Cardiac muscle cell (in vitro differentiated cells and primary cell): ENCODE measurements around the gene MYO5C. TPM values are rescaled to one million over a fixed set of nuclear protein-coding genes. Genes with fewer than 3 reads are reported as not detected.

Source experiments
- DNase-seq, 2 donors: peaks; one replicate each; pipeline versions ENCODE4 v3.0.0 to v3.0.0-alpha.2; 2010 to 2017; ENCODE audit warnings: low read depth in 1 of 2, low spot score in 1 of 2
- H3K27ac ChIP-seq: fragments of 200-600 bp; sonication (generic); 2 replicates; pipeline ENCODE4 v1.5.1; 2016
- H3K27me3 ChIP-seq: fragments of 200-600 bp; sonication (generic); 2 replicates; pipeline ENCODE4 v1.6.0; 2016; ENCODE audit warnings: control low read depth
- H3K36me3 ChIP-seq: fragments of 200-600 bp; sonication (generic); 2 replicates; pipeline ENCODE4 v1.5.1; 2016; ENCODE audit warnings: control low read depth
- H3K4me1 ChIP-seq: fragments of 200-600 bp; sonication (generic); 2 replicates; pipeline ENCODE4 v1.8.1; 2017; ENCODE audit warnings: low read depth, mild to moderate bottlenecking, mixed run types
- H3K4me3 ChIP-seq: fragments of 200-600 bp; sonication (generic); 2 replicates; pipeline ENCODE4 v1.5.1; 2016; ENCODE audit warnings: mild to moderate bottlenecking
- H3K9me3 ChIP-seq: fragments of 200-600 bp; sonication (generic); 2 replicates; pipeline ENCODE4 v1.5.1; 2017; ENCODE audit warnings: low read depth, mild to moderate bottlenecking, control low read depth
- polyA plus RNA-seq: library from polyadenylated mRNA; unstranded; fragments of >200 nt; fragmentation: Nextera tagmentation; extraction: Ambion mirVana; gene quantifications from 2 replicates; pipeline ENCODE4 v1.2.1, GENCODE V29; 2016
- total RNA-seq: library from RNA; depleted of rRNA; stranded (reverse); fragments of >200 nt; gene quantifications from 2 replicates; pipeline ENCODE4 v1.2.3, GENCODE V29; 2016
- TF ChIP-seq, protein P1 (sequence below): IDR thresholded peaks from 2 replicates; pipeline ENCODE4 v1.5.1; 2012; ENCODE audit warnings: low read depth, mild to moderate bottlenecking, low read length

Gene MYO5C
- total and polyA plus RNA-seq, 2 experiments from 2014 or later = 2.9 to 8.5 TPM

DNA sequence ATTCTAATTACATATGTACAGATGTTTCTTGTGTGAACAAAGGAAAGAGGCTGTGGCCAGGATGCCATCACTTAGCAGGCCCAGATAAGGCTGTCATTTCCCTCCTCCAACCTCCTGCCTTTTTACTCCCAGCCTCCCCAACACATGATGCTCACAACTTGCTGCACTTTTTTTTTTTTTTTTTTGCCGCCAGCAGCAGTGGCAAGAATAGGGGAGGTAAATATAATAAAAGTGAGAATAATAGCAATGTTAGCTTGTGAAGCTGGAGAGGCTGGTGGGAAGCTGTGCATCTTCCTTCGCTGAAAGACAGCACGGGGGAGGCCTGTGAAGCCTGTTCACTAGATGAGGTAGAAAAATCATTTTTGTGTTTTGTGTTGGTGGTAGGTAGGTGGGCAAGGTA, 42.5 kb upstream of the MYO5C start:
- Histone ChIP-seq H3K27ac (no peak overlapping the region), H3K9me3 (no peaks in the 10 kb centered on the region), H3K27me3 (no peaks in the 10 kb centered on the region), H3K36me3 (no peaks in the 10 kb centered on the region), H3K4me3 (no peak overlapping the region), H3K4me1 (peaks cover 4% of the 10 kb centered on the region)
- DNase-seq = peak; percentile 34 to 49
- TF ChIP-seq, protein P1, sequence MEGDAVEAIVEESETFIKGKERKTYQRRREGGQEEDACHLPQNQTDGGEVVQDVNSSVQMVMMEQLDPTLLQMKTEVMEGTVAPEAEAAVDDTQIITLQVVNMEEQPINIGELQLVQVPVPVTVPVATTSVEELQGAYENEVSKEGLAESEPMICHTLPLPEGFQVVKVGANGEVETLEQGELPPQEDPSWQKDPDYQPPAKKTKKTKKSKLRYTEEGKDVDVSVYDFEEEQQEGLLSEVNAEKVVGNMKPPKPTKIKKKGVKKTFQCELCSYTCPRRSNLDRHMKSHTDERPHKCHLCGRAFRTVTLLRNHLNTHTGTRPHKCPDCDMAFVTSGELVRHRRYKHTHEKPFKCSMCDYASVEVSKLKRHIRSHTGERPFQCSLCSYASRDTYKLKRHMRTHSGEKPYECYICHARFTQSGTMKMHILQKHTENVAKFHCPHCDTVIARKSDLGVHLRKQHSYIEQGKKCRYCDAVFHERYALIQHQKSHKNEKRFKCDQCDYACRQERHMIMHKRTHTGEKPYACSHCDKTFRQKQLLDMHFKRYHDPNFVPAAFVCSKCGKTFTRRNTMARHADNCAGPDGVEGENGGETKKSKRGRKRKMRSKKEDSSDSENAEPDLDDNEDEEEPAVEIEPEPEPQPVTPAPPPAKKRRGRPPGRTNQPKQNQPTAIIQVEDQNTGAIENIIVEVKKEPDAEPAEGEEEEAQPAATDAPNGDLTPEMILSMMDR = no peak

DNA sequence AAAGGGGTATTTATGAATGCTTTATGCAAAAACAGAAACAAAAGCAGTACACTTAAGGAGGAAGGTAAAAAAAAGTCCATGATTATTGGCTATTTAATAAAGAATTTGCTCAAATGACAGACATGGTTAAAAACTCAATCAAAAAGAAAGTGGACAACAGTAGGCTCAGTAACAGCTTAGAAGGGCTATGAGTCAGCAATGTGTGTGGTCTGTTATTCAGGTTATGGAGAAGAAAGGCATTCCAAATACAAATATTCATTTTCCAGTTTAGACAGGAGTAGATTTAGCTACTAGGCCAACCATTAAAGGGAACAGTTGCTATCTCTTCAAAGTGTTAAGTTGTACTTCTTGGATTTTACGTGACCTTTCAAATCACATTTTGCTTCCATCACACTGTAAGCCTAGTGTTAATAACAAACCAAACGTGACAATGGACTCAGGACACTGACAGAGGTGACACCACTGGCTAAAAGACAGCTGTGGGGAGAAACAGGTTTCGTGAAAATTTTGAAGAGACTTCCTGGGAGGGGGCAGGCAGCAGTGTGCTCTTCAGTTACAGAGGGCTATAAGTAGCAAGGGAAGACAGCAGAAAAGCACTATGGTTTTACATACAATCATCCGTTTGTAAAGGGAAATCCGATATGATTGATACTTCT, 41.7 kb upstream of the MYO5C start:
- Histone ChIP-seq H3K27ac (peak overlapping the region; percentile 51), H3K9me3 (no peaks in the 10 kb centered on the region), H3K4me1 (peaks cover 4% of the 10 kb centered on the region), H3K27me3 (no peaks in the 10 kb centered on the region), H3K36me3 (no peaks in the 10 kb centered on the region), H3K4me3 (no peak overlapping the region)
- peak in 1 of 2 donors; percentile 46 for DNase-seq
- TF ChIP-seq, protein P1 = no peak

DNA sequence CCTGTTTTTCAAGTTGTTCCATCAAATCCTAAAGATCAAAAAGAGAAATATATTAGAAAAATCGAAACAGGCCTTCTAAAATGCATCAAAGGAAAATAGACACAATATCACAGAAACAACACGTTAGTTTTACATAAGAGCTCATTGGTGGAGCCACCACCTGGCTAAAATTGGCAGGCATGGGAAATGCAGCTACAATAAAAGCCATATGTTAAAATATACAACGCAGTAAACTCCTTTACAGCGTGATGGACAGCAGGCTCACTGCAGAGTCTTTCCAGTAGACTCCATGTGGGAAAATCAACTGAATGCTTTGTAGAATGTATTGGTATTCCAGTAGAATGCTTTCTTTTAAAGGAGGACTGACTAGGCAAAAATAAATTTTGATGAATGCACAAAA, 40.9 kb upstream of the MYO5C start:
- Histone ChIP-seq H3K36me3 (no peaks in the 10 kb centered on the region), H3K9me3 (no peaks in the 10 kb centered on the region), H3K27me3 (no peaks in the 10 kb centered on the region), H3K4me3 (no peak overlapping the region), H3K4me1 (peaks cover 4% of the 10 kb centered on the region), H3K27ac (no peak overlapping the region)
- DNase-seq = no peak
- TF ChIP-seq, protein P1 = no peak

DNA sequence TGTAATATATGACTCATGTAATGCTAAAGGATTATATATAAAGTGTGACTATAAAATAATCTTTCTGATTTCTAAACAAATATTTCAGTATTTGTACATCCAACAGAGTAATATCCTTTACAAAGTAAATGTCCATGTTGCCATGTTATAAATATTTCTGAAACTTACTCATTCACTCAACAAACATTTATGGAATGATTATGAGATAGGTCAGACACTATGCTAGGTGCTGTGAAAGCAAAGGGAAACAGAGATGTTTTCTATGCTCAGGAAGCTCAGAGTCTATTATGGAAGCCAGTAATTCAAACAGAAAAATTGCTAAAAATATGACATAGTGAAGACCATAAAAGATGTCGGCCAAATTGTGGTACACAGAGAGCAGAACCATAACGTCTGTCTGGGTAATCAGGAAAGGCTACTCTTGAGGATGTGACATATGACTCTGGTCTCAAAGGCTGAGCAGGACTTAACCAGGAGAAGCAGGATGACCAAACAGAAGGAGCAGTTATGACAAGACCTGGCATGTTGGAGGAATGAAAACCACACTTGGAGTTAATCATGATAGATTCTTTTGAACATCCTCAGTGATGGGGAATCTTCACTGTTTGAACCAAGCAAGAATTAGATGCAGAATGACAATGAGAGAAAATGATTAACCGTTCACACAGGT, 39.0 kb upstream of the MYO5C start:
- no peaks in the 10 kb centered on the region for H3K9me3 ChIP-seq
- H3K27ac ChIP-seq = no peak overlapping the region
- TF ChIP-seq, protein P1 = no peak

DNA sequence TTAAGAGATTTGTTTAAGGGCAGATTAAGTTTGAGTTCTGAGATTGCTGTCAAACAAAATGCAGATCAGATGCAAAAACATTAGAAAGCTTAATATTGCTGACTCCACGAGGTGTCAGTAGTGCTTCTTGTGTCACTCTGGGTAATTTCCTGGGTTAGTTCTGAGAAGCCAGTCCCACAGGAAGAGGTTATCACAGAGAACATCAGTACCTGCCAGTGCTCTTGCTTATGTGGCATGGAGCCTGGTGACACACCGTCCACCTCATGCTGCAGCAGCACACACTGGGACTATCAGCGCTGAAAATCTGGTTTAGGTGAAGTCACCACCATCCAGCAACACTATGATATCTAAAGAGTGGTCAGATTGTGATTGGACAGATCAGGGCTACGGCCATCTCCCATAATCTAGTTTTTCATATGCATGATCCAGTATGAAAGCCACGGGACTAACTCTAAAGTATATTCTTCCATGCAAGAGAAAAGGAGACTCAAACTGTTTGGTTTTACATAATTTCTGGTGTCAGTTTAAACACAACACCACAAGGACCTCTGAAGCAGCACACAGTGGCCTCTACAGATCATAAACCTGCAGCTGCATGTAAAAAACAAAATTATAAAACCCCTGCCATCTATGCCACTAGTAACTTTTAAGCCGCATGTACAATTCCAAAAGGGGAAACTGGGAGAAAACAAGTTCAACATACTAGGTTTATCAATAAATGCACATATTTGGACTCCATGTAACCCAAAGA, 36.1 kb upstream of the MYO5C start:
- Histone ChIP-seq H3K36me3 (peaks cover 7% of the 10 kb centered on the region), H3K27me3 (no peaks in the 10 kb centered on the region), H3K27ac (no peak overlapping the region), H3K9me3 (no peaks in the 10 kb centered on the region), H3K4me3 (no peak overlapping the region), H3K4me1 (no peaks in the 10 kb centered on the region)
- peak; percentile 28 to 63 for DNase-seq
- TF ChIP-seq, protein P1 = peak; percentile 56

More for the DNA sequence above, 39.0 kb upstream of the MYO5C start:
- H3K36me3 ChIP-seq = no peaks in the 10 kb centered on the region
- no peak overlapping the region for H3K4me3 ChIP-seq
- no peaks in the 10 kb centered on the region for H3K27me3 ChIP-seq
- DNase-seq = no peak
- H3K4me1 ChIP-seq = peaks cover 4% of the 10 kb centered on the region
